GM19035 (cell line): ENCODE results near the gene ZNF362.
"Not testable (repeated sequence)": the region's sequence is repeated elsewhere in the genome, so short reads cannot be mapped to it uniquely, and the experiment has no call there.

Experiments
- ATAC-seq: cut with Tn5 transposase; IDR thresholded peaks from one replicate; pipeline ENCODE4 v1.9.1; 2021; ENCODE audit not compliant: unreplicated experiment

ZNF362 gene

DNA sequence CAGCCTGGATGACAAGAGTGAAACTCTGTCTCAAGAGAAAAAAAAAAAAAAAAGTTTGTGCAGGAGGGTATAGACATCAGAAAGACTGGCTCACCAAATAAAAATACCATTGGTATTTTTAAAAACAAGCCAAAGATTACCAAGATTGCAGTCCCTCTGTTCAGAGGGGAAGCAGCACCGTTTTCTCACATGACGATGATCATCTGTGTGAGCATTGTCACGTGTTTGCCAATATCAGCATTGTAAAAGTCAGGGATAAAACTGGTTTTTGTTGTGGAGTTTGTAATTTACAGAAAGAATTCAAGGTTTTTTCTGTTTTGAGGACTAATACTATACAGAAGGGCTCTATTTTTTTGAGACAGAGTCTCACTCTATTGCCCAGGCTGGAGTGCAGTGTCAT lies 26.5 kb downstream of the ZNF362 start:
- ATAC-seq, result no peak

DNA sequence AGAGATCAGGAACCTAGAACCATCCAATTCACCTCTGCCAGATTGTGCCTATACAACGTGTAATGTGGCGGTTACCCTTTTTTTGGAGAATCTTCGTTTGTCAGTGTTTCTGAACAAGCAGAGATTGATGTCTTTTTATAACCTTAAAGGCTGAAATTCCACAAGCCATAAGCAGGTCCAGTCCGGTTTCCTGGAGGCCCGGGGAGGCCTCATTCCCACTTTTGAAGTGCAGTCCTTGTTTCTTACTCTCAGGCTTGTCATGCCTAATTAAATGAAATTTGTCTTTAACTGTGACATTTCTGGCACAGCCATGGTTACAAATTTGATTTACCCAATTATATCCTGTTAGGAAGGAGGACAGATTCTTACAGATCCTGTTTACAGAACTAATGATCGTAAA lies 27.8 kb downstream of the ZNF362 start:
- ATAC-seq, result no peak

DNA sequence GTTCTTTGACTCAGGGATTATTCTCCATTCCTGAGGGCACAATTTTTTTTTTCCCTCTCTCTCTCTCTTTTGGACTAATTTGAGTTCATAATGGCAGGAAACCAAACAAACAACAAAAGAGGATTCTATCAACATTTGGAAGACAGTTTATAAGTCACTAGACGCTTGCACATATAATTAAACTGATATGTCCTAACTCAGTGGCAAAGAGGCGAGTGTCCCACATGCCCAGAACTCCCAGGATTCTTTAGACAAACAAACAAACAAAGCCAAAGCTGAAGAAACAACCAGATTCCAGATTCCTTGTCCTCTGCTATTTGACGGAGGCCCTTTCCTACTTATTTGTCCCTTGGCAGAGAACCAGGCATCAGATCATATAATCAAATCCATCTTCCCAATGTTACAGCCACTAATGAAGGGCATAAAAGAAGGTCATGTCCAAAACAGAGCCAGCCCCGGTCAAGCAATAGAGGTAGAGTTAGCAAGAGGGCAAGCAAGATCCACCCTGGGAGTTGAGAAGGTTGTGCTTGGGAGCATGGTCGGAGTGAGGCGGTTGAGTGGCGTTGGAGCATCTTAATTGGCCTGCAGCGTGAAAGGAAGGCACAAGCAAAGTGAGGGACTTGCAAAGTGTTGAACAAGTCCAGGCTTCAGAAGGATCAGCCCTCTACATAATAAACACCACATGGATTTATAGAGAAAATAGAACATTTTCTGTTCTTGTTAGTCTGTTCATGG lies 30.3 kb downstream of the ZNF362 start:
- no peak for ATAC-seq

DNA sequence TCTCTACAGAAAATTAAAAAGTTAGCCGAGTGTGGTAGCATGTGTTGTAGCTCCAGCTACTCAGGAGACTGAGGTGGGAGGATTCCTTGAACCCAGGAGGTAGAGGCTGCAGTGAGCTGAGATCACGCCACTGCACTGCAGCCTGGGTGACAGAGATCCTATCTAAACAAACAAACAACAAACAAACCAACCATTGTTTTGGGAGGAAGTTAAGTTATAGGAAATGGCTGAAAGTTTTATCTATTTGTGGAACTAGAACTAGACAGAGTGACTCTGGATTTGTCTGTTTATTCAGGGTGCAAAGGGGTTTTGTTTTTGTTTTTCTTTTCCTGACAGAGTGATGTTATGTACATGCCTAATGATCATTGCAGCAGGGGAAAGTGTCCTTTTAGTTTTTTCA lies 31.0 kb downstream of the ZNF362 start:
- no peak for ATAC-seq

DNA sequence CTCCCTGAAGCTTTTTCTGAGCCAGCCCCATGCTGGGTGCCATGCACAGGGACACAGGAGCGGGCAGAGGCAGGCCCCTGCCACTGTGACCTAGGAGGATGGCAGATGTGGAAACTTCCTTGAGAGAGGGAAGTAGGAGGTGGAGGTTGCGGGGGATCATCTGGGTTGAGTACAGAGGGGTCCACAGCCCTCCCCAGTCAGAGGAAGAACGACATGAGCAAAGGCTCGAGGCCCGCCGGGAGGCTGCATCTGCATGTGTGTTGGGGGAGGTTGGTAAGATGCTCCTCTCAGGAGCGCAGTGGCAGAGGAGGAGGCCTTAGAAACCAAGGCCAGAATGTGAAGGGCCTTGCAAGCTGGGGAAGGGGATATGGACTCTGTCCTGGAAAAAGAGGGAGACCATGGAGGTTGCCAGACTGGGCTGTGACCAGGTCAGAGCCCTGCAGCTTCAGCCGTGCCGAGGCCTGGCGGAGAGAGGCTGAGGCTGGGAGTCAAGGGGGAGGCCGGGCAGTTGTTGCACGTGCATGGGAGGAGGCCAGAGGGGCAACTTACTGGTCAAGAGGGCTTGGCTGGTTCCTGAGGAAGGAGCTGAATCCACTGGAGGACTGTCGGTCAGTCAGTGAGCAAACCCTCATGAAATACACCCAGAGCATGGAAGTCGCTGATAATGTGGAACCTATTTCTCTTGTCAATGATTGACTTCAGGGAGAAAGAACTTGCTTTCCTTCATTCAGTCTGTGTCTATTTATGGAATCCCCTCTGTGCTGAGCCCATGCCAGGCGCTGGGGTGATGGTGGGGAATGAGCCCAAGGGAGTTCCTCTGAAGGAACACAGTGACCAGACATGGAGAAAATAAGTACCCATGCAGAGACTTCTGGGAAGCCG lies 32.9 kb downstream of the ZNF362 start:
- ATAC-seq, result no peak

DNA sequence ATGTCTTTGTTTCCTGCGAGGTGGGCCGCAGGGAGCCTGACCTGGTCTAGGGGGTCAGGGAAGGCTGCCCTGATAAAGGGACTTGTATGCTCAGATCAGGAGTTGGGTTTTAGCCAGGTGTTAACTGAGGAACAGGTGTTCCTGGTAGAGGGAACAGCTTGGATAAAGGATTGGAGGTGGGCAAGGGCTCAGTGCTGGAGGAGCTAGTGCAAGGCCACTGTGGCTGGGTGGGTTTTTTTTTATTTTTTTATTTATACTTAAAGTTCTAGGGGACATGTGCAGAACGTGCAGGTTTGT lies 33.5 kb downstream of the ZNF362 start:
- ATAC-seq, result no peak

DNA sequence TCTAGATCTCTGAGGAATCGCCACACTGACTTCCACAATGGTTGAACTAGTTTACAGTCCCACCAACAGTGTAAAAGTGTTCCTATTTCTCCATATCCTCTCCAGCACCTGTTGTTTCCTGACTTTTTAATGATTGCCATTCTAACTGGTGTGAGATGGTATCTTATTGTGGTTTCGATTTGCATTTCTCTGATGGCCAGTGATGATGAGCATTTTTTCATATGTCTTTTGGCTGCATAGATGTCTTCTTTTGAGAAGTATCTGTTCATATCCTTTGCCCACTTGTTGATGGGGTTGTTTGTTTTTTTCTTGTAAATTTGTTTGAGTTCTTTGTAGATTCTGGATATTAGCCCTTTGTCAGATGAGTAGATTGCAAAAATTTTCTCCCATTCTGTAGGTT lies 34.3 kb downstream of the ZNF362 start:
- not testable (repeated sequence) for ATAC-seq

DNA sequence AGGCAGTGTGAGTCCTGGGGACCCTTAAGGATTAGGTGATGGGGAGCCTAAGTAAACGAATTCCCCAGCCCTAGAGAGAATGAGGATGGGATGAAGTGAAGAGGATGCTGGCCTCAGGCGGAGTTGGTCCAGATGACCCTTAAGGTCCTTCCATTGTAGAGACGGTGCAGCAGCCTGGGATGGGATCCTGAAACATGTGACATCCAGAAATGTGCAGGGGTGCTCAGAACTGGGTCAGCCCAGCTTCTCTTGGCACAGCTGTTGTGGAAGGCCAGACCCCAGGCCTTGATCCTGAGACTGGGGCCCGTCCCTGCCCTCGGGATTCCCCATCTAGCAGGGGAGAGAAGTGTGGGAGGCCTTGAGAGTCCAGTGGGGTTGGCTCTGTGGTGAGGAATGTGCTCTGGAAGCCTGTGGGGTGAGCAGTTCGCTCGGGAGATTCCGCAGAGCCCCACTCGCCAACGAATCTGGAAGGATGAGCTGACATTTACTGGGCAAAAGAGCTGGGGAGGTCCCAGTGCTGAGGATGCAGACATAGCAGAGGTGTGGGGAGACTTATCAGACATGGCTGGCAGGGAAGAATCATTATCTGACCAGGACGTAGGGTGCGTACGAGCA lies 36.5 kb downstream of the ZNF362 start:
- ATAC-seq, result no peak

DNA sequence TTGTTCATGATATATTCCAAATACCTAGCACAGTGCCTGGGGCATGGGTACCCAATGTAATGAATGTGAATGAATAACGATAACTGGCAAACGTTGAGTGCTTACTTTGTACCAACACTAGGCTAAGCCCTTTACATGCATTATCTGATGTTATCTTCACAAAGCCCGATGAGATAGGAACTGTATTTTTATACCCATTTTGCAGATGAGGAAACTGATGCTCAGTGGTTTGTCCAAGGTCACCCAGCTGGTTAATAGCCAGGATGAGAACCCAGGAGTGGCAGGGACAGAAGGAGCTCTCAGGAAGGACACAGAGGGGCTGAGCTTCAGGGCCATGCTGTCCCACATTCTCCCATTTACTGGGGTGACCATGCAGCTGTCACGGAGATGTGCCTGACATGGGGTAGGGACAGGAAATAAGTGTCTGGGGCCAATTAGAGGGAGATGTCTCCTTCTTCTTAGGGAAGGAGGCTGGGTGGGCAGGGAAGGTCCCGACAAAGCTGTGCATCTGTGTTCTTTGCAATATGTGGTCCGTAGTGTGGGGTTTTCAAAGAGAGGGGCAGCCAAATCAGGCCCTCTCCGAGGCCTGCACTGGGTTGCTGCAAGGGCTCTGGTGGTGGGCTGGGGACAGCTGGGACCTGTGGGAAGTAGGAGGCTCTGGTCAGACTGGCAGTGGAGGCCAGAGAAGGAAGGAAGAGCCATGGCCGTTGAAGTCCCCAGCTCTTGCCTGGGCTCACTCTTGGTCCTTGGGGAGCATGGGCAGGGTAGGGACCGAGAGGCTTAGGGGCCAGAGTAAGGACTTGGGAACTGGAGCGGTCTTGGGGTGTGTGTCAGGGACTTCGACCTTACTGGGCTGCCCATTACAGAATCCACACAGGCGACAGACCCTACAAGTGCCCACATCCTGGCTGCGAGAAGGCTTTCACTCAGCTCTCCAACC lies 38.0 kb downstream of the ZNF362 start:
- ATAC-seq, result no peak

DNA sequence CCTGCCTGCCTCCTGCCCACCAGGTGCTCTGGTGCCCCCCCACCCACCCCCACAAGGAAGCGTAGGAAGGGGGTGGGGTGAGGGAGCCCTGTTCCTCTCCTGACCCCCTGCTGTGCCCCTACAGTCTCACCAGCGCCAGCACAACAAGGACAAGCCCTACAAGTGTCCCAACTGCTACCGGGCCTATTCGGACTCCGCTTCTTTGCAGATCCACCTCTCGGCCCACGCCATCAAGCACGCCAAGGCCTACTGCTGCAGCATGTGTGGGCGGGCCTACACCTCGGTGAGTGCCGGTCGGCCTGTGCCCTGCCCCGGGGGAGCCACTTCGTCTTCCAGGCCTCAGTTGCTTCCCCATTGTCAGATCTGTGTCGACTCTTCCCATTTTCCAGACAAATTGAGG lies 38.7 kb downstream of the ZNF362 start:
- ATAC-seq, result no peak

DNA sequence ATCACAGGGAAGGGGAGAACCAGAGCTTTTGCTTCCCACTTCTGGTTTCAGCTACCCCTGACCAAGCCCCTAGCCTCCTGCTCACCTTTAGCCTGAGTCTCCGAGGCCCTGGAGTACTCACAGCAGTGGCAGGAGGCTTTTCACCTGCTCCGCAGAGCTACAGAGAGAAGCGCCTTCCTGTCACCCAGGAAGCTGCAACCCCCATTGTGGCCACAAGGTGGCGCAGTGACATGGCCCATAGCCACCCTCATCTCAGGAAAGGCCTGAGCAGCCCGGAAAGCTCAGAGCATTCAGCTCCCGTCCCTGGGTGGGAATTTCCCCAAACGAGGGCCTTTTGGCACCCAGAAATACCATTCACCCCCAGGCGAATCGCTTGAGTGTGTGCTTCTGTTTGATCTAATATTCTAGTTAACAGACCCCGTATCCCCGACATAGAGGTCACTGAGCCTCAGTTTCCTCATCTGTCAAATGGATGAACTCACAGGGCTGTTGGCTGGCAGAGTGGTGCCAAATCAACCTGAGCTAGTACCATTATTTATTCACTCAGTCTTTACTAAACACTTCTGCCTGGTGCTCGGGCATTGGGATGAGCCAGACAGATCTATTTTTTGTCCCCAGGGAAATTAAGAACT lies 39.3 kb downstream of the ZNF362 start:
- ATAC-seq, result peak; percentile 82

DNA sequence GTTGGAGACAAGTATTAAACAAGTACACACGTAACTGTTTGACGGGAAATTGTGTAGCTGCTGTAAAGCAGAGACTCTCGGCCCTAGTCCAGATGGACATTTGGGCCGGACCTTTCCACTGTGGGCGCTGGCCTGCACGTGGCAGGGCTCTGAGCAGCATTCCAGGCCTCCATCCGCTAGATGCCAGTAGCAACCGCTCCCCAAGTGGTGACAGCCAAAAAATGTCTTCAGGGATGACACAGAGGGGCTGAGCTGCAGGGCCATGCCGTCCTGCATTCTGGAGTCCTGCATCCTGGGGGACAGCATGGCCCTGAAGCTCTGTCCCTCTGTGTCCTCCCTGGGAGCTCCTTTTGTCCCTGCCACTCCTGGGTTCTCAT lies 39.8 kb downstream of the ZNF362 start:
- no peak for ATAC-seq

DNA sequence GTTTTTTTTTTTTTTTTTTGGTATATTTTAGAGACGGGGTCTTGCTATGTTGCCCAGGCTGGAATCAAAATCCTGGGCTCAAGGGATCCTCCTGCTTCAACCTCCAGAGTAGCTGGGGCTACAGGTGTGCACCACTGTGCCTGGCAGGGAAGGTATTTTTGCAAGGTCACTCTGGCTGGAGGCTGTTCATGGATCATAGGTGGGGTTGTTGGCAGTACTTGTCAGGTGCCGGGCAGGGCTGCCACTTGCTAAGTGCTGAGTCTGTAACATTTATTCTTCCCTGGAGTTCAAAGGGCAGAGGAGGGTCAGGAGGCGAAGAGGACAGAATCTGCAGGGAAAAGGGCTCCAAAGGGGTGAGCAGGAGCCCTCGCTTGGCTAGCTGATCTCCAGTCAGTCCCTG lies 40.5 kb downstream of the ZNF362 start:
- no peak for ATAC-seq

DNA sequence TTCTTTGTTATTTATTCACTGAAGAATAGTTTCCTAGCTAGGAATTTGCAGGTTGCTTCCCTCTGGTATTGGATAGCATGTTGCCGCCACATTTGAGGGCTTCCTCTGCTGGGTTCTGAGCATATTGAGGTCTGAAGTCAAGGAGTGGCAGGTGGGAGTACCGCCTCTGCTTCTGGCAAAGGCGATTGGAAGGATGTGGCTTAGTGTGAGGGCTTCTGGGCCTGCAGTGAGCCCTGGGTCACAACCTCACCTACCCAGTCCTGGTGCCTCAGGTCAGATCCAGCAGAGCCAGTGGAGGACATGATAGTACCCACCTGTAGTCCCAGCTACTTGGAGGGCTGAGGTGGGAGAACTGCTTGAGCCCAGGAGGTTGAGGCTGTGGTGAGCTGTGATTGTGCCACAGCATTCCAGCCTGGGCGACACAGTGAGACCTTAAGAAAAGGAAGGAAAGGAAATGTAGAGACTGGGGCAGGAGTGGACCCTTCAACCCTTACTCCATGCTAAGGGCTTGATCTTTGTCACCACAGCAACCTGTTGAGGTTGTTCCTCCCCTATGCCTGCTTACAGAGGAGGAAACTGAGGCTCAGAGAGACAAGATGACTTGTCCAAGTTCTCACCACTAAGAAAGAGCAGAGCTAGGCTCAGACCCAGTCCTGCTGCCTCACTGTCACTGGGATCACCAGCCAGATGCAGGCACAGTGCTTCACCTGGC lies 41.8 kb downstream of the ZNF362 start:
- ATAC-seq, result no peak

DNA sequence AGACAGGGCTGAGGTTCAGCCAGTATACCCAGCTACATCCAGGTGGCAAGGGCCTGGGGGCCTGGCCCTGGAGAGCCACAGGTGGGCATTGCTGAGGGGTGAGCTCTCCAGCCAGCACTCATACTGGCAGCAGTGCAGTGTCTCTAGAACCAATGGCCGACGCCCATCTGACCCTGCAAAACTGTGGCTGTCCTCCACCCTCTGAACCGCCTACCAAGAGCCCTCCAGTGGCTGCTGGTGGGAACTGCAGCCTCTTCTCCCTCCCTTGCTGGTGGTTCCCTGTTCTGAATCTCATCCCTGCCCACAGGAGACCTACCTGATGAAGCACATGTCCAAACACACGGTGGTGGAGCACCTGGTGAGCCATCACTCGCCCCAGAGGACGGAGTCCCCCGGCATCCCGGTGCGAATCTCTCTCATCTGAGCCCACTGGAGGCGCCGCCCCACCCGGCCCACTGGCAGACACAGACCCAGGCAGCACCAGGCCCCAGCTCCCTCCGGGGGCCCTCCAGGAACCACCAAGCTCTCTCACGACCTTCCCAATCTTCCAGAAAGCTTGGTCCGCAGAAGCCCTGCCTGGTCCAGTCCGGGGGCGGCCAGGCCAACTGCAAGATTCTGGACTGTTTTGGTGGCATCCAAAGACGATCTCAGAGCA lies 42.5 kb downstream of the ZNF362 start:
- ATAC-seq, result no peak

DNA sequence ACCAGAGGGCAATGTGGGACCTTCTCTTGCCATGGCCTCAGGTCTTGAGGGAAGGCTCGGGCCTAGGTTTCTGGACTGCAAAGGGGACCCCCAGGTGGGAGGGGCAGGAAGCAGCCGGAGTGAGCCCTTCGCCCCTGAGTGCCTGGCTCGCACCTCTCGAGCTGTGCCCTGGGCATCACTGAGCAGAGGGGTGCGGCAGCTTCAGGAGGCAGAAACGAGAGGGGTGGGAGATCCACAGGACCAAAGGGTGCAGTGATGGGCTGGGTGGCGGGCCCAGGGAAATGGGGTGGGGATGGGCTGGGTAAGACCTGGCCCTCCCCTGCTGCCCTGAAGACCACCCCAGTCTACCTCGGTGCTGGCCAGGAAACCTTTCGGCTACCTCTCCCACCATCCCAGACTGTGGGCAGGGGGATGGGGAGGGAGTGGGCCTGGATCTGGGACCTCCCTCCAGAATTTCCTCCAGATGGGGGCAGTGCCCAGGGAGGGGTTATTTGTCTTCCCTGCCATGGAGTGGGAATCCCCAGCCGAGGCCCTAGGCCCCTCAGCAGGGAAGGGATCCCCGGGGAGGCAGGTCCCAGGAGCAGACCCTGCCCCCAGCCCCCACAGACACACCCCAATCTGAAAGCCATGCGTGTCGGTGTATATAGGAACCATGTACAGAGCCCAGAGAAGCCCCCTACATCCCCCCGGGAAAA lies 43.3 kb downstream of the ZNF362 start:
- no peak for ATAC-seq

DNA sequence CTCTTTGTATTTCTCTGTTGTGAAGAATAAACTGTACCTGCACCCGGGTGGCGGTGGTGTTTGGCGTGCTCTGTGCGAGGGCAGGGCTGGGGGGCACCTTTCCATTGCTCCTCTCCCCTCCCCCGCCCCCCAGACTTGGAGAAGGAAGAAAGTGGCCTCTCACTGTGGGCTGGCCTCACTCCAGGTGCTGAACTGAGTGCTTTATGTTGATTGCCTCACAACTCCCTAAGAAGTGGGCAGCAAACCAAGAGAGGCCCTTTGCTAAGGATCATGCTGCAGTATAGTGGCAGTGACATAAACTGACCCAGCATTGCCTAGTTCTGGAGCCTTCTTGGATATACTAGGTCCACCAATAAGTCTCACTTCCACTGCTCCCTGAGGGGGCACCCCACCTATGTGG lies 44.4 kb downstream of the ZNF362 start:
- no peak for ATAC-seq

DNA sequence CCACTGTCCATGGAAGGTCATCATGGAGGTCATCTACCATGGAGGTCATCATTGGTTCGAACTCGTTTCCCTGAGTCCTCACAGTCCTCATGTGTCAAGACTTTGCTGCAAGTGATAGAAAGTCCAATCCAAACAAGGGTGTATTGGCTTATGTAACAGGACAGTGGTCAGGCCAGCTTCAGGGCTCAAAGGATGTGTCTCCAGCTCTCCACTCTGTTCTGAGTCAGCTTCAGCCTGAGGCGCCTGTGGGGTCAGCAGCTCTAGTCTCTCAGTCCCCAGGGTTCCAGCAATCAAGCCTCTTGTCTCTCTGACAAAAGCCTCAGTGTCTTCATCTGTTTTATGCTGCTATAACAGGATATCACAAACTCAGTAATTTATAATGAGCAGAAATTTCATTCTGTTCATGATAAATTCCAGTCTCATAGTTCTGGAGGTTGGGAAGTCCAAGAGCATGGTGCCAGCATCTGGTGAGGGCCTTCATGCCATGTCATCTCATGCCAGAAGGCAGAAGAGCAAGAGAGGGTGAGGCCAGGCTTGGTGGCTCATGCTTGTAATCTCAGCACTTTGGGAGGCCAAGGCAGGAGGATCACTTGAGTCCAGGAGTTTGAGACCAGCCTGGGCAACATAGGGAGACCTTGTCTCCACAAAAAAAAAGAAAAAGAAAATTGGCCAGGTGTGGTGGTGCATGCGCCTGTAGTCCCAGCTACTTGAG lies 45.1 kb downstream of the ZNF362 start:
- no peak for ATAC-seq
